Thoracic aorta endothelial cell (primary cell): Measurements from ENCODE around the gene CAPZB. TPM values are rescaled to one million over a fixed set of nuclear protein-coding genes. Genes with fewer than 3 reads are reported as not detected.

ENCODE experiments used
- small RNA-seq: library from RNA; depleted of rRNA; stranded (forward); fragments of <200 nt; gene quantifications from one replicate; pipeline ENCODE3, GENCODE V24; 2012
- total RNA-seq: library from RNA; depleted of rRNA; stranded (reverse); fragments of >200 nt; gene quantifications from 2 replicates; pipeline ENCODE4 v1.2.3, GENCODE V29; 2012

The CAPZB gene
- total RNA-seq: 151 and 181 TPM in 2 replicates

DNA sequence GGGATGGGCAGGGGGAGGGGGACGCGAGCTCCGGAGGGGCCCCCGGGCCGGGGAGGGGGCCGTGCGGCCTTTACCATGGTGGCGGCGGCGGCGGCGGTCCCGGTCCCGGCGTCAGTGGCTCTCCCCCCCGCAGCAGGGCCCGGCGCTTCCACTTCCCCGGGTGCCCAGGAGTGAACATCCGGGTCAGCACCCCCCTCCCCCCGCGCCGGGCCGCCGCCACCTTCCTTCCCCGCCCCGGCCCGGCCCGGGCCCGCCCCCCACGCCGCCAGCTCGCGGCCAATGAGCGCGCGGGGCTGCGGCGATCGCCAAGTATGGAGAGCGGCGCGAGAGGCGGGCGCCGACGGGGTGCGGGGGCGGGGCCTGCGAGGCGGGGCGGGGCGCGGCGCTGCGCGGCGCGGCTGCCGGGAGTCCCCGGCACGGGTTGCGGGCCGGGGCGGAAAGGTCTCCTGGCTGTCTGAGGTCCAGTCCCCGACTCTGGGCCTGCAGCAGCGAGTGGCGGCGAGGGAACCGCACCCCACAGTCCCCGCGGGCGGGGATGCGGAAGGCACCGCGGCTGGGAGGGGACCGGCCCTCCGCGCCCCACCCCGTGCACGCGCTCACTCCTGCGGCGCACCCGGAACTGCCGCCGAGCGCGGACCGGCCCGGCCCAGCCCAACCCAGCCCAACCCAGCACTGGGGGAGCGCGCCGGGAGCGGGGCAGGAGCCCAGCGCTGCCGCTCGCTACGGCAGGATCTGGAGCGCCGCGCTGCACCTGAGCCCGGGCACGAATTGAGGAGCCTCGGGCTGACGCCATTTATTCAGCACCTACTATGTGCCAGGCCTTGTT, at the start of gene CAPZB:
Gene CAPZB, minus strand, starts transcription at position 178 of the 826 bp plus-strand sequence. Its CDS starts 101 bp downstream, at position 77.

DNA sequence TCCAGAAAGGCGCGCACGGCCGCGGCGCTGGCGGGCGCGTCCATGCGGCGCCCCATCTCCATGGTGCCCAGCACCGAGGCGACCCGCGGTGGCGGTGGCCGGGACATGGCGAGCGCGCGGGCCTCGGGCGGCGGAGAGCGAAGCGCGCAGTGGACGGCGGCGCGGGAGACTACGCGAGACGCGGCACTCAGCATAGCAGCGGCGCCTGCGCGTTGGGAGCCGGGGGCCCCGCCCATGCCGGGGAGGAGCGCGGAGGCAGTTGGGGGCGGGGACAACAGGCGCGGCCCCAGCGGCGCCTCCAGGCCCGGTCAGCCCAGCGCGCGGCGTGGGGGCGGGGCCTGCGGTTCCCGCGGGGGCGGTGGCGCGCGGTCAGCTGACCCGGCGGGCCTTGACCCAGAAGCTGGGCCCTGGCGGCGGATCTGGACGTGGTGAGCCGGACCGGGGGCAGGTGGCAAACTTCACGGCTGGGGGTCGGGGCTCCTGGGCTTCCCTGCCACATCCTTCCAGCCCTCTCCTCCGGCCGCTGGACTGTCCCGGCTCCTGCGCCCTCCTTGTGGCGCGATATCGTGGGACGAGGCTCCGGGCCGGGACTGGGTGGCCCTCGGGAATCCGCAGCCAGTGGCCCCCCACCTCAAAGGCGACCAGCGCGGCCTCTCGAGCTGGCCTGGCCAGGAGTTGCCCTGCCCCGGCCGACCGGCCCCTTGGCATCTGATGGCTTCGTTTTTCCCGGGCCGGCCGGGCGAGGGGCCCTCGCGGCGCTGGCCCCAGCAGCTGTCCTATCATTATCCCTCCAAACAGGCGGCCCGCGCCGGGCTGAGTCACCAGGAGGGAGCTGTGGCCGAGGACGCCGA, 173.2 kb downstream of the CAPZB start, which contains the start of the genes AKR7A2 and SLC66A1:
Gene AKR7A2, minus strand, starts transcription at position 214 of the 851 bp plus-strand sequence. Its CDS starts 20 bp downstream, at position 194.
Gene SLC66A1, plus strand, starts transcription at position 396 of the 851 bp plus-strand sequence. CDS start 5,352 bp downstream, outside the sequence.

Small RNA genes within 50 kb of the gene (small RNA-seq; reads per million reads assigned to genes)
- gene RN7SL277P (0.21 reads per million), gene RNU4-28P (not detected), gene RNU6-1099P (not detected)

Other genes starting within 250 kb of the CAPZB start
- 72.2 and 74.5 TPM in 2 replicates for gene EMC1, start 234.0 kb downstream of the CAPZB start, total RNA-seq
- gene MRTO4, start 233.7 kb downstream of the CAPZB start, total RNA-seq: 45.2 and 48.1 TPM in 2 replicates
- 0.40 and 0.43 TPM in 2 replicates for gene AKR7A3, start 196.8 kb downstream of the CAPZB start, total RNA-seq
- 41.1 and 47.9 TPM in 2 replicates for gene AKR7A2, start 173.4 kb downstream of the CAPZB start, total RNA-seq
- 13.7 and 14.0 TPM in 2 replicates for gene SLC66A1, start 173.2 kb downstream of the CAPZB start, total RNA-seq
- gene NBL1, start 158.8 kb upstream of the CAPZB start, total RNA-seq: 31.5 and 33.3 TPM in 2 replicates
- 0.07 TPM in 1 of 2 replicates, not detected in the other for gene HTR6, start 179.3 kb upstream of the CAPZB start, total RNA-seq